Measurements from ENCODE around the gene VPS45. TPM values are rescaled to one million over a fixed set of nuclear protein-coding genes. Genes with fewer than 3 reads are reported as not detected.

VPS45 gene
- total and polyA plus RNA-seq, 2 of the 13 experiments (the other 11 are each of a cell fraction or from before 2014, with no cell fraction given), result 15.2 to 25.2 TPM

GRCh38 chr1:150021191-150021694, 46.3 kb upstream of the VPS45 start (continued):
- TF ChIP-seq, protein P1, sequence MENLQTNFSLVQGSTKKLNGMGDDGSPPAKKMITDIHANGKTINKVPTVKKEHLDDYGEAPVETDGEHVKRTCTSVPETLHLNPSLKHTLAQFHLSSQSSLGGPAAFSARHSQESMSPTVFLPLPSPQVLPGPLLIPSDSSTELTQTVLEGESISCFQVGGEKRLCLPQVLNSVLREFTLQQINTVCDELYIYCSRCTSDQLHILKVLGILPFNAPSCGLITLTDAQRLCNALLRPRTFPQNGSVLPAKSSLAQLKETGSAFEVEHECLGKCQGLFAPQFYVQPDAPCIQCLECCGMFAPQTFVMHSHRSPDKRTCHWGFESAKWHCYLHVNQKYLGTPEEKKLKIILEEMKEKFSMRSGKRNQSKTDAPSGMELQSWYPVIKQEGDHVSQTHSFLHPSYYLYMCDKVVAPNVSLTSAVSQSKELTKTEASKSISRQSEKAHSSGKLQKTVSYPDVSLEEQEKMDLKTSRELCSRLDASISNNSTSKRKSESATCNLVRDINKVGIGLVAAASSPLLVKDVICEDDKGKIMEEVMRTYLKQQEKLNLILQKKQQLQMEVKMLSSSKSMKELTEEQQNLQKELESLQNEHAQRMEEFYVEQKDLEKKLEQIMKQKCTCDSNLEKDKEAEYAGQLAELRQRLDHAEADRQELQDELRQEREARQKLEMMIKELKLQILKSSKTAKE (CRISPR knock-in tag; IDR thresholded peaks at IDR 0.05; ENCODE audit: borderline replicate concordance), result 0 out of 2 replicates have a peak, but pooled peaks have one; percentile 26
- TF ChIP-seq SIX4 (CRISPR knock-in tag; IDR thresholded peaks at IDR 0.05) (peak; percentile 76), KMT2A (CRISPR knock-in tag; IDR thresholded peaks at IDR 0.05) (no peak), RXRA (CRISPR knock-in tag; IDR thresholded peaks at IDR 0.05) (peak; percentile 17; the same call in 1 of the 2 replicates), HNF4A (CRISPR knock-in tag; IDR thresholded peaks at IDR 0.05) (peak; percentile 79; the same call in 1 of the 2 replicates), ZNF331 (CRISPR knock-in tag; IDR thresholded peaks at IDR 0.05) (peak; percentile 82; the same call in 1 of the 2 replicates), ZNF264 (CRISPR knock-in tag; IDR thresholded peaks at IDR 0.05) (peak; percentile 47; the same call in 1 of the 2 replicates), ZFP82 (CRISPR knock-in tag; IDR thresholded peaks at IDR 0.05; ENCODE audit: borderline replicate concordance) (0 out of 2 replicates have a peak, but pooled peaks have one; percentile 37), RELA (CRISPR knock-in tag; IDR thresholded peaks at IDR 0.05) (no peak), NR2F2 (IDR thresholded peaks at IDR 0.05; ENCODE audit: borderline replicate concordance, low read depth) (peak; percentile 62; the same call in 1 of the 2 replicates), NONO (IDR thresholded peaks at IDR 0.05) (no peak), NONO (CRISPR knock-in tag; conservative IDR thresholded peaks at IDR 0.05) (no peak; the same call in 1 of the 2 replicates), ZMYM4 (CRISPR knock-in tag; IDR thresholded peaks at IDR 0.05) (peak; percentile 59), ATF7 (IDR thresholded peaks at IDR 0.05) (peak; percentile 75), ATF7 (CRISPR knock-in tag; IDR thresholded peaks at IDR 0.05) (peak; percentile 85; the same call in 1 of the 2 replicates), FOXA3 (CRISPR knock-in tag; IDR thresholded peaks at IDR 0.05) (peak; percentile 63), LCORL (IDR thresholded peaks at IDR 0.05) (0 out of 2 replicates have a peak, but pooled peaks have one; percentile 38), LCORL (CRISPR knock-in tag; IDR thresholded peaks at IDR 0.05) (peak; percentile 58), HMG20B (CRISPR knock-in tag; conservative IDR thresholded peaks at IDR 0.05) (no peak)
- TF ChIP-seq, protein P2, sequence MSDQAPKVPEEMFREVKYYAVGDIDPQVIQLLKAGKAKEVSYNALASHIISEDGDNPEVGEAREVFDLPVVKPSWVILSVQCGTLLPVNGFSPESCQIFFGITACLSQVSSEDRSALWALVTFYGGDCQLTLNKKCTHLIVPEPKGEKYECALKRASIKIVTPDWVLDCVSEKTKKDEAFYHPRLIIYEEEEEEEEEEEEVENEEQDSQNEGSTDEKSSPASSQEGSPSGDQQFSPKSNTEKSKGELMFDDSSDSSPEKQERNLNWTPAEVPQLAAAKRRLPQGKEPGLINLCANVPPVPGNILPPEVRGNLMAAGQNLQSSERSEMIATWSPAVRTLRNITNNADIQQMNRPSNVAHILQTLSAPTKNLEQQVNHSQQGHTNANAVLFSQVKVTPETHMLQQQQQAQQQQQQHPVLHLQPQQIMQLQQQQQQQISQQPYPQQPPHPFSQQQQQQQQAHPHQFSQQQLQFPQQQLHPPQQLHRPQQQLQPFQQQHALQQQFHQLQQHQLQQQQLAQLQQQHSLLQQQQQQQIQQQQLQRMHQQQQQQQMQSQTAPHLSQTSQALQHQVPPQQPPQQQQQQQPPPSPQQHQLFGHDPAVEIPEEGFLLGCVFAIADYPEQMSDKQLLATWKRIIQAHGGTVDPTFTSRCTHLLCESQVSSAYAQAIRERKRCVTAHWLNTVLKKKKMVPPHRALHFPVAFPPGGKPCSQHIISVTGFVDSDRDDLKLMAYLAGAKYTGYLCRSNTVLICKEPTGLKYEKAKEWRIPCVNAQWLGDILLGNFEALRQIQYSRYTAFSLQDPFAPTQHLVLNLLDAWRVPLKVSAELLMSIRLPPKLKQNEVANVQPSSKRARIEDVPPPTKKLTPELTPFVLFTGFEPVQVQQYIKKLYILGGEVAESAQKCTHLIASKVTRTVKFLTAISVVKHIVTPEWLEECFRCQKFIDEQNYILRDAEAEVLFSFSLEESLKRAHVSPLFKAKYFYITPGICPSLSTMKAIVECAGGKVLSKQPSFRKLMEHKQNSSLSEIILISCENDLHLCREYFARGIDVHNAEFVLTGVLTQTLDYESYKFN (CRISPR knock-in tag; conservative IDR thresholded peaks at IDR 0.05), result peak; percentile 92
- TF ChIP-seq, protein P3, sequence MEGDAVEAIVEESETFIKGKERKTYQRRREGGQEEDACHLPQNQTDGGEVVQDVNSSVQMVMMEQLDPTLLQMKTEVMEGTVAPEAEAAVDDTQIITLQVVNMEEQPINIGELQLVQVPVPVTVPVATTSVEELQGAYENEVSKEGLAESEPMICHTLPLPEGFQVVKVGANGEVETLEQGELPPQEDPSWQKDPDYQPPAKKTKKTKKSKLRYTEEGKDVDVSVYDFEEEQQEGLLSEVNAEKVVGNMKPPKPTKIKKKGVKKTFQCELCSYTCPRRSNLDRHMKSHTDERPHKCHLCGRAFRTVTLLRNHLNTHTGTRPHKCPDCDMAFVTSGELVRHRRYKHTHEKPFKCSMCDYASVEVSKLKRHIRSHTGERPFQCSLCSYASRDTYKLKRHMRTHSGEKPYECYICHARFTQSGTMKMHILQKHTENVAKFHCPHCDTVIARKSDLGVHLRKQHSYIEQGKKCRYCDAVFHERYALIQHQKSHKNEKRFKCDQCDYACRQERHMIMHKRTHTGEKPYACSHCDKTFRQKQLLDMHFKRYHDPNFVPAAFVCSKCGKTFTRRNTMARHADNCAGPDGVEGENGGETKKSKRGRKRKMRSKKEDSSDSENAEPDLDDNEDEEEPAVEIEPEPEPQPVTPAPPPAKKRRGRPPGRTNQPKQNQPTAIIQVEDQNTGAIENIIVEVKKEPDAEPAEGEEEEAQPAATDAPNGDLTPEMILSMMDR (CRISPR knock-in tag; IDR thresholded peaks at IDR 0.05), result peak; percentile 18; the same call in 1 of the 2 replicates
- TF ChIP-seq, protein P4, sequence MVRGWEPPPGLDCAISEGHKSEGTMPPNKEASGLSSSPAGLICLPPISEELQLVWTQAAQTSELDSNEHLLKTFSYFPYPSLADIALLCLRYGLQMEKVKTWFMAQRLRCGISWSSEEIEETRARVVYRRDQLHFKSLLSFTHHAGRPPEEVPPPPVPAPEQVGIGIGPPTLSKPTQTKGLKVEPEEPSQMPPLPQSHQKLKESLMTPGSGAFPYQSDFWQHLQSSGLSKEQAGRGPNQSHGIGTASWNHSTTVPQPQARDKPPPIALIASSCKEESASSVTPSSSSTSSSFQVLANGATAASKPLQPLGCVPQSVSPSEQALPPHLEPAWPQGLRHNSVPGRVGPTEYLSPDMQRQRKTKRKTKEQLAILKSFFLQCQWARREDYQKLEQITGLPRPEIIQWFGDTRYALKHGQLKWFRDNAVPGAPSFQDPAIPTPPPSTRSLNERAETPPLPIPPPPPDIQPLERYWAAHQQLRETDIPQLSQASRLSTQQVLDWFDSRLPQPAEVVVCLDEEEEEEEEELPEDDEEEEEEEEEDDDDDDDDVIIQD (CRISPR knock-in tag; IDR thresholded peaks at IDR 0.05; ENCODE audit: low read depth), result peak; percentile 71; the same call in 1 of the 2 replicates

Data from HepG2 (cell line).